Aorta (tissue), 5 donors: ENCODE measurements around the gene GET4. TPM values are rescaled to one million over a fixed set of nuclear protein-coding genes. Genes with fewer than 3 reads are reported as not detected.
A peak's percentile ranks its signal among the peaks of the same experiment; 100 is the strongest.

ENCODE experiments used
- ATAC-seq: fragments of 200-7000 bp; cut with Tn5 transposase; one replicate; pipeline ENCODE4 v1.9.1; 2022; ENCODE audit warnings: moderate library complexity; ENCODE audit not compliant: low FRiP score
- DNase-seq, 2 donors: peaks; one replicate each; pipeline ENCODE4 v3.0.0-alpha.2; 2020
- H3K27ac ChIP-seq, 2 donors: one replicate each; pipeline ENCODE4 v1.5.1; 2013; ENCODE audit warnings: low read length in 2 of 2, mild to moderate bottlenecking in 2 of 2, moderate library complexity in 2 of 2, control low read depth in 1 of 2, inconsistent platforms in 1 of 2, low read depth in 1 of 2
- H3K27me3 ChIP-seq, 2 donors: one replicate each; pipeline ENCODE4 v1.6.1; 2013; ENCODE audit warnings: control low read depth in 1 of 2, low read length in 1 of 2, mild to moderate bottlenecking in 1 of 2, moderate library complexity in 1 of 2; ENCODE audit not compliant: insufficient read depth in 2 of 2, control insufficient read depth in 1 of 2
- H3K36me3 ChIP-seq, 2 donors: one replicate each; pipeline ENCODE4 v1.6.1; 2013; ENCODE audit warnings: control low read depth in 1 of 2, low read length in 1 of 2, mild to moderate bottlenecking in 1 of 2; ENCODE audit not compliant: insufficient read depth in 2 of 2, control insufficient read depth in 1 of 2
- H3K4me1 ChIP-seq, 2 donors: one replicate each; pipeline ENCODE4 v1.6.1; 2013; ENCODE audit warnings: low read length in 2 of 2, control low read depth in 1 of 2, mild to moderate bottlenecking in 1 of 2, moderate library complexity in 1 of 2; ENCODE audit not compliant: insufficient read depth in 2 of 2, control insufficient read depth in 1 of 2
- H3K4me3 ChIP-seq, 2 donors: one replicate each; pipeline ENCODE4 v1.5.1; 2013; ENCODE audit warnings: low read length in 2 of 2, control low read depth in 1 of 2, mild to moderate bottlenecking in 1 of 2
- H3K9me3 ChIP-seq: one replicate; pipeline ENCODE4 v1.6.1; 2013; ENCODE audit warnings: mild to moderate bottlenecking, low read length; ENCODE audit not compliant: control insufficient read depth
- WGBS, 2 donors: extraction: QIAGEN DNeasy Blood & Tissue Kit; methylation state at CpG; one replicate each; pipeline ENCODE4 v1.1.7; 2013; 5-methylcytosine and 5-hydroxymethylcytosine counted together
- intact Hi-C, 2 donors: fragments of 100-400 bp; cut with DNase I; formaldehyde crosslinking; loops; one replicate each; pipeline versions ENCODE4 v1.14.2 to v1.15.0; 2022
- polyA plus RNA-seq, 2 donors: library from polyadenylated mRNA; stranded (reverse); fragments of 200-250 nt; gene quantifications; one replicate each; pipeline ENCODE4 v1.2.3, GENCODE V29; 2013
- total RNA-seq, 2 donors: library from RNA; stranded (reverse); fragmentation: NEBNext Ultra II Directional; extraction: Animal tissue kit (Norgen Biotek cat#: 25700); gene quantifications; one replicate each; pipeline ENCODE4 v1.2.1, GENCODE V29; 2021
- donor health status: healthy with polysubstance abuse.
- donor health status: Bipolar disorder and iron deficiency.
- donor health status: DM: no; HTN: no; CAD: no.
- donor health status: DM: no; HTN: no; CAD: no.
- donor health status: DM: yes; HTN: yes; CAD: no.

Gene GET4
- total and polyA plus RNA-seq, 4 donors: 16.5 to 58.3 (median 21.3) TPM

- H3K4me1 ChIP-seq: no peaks in the 10 kb centered on the region
- no peaks in the 10 kb centered on the region for H3K36me3 ChIP-seq
- H3K9me3 ChIP-seq: no peaks in the 10 kb centered on the region
- WGBS, 2 donors: 44 to 45% methylated on average over 17 of the region's 17 CpGs
- DNase-seq (peak; percentile 37 to 74), ATAC-seq (no peak)
- intact Hi-C loops: no loop called here
- H3K27me3 ChIP-seq: no peaks in the 10 kb centered on the region
- no peak overlapping the region for H3K4me3 ChIP-seq
- no peak overlapping the region for H3K27ac ChIP-seq
Observed at GRCh38 chr7:916291-916941, 40.1 kb downstream of the GET4 start.

GRCh38 chr7:917255-918117 lies 41.1 kb downstream of the GET4 start:
- H3K4me3 ChIP-seq: no peak overlapping the region
- 84 to 88% methylated on average over 28 to 29 of the region's 33 CpGs for WGBS, 2 donors

GRCh38 chr7:918118-918425 lies 41.7 kb downstream of the GET4 start:
- H3K4me1 ChIP-seq: no peaks in the 10 kb centered on the region
- no peaks in the 10 kb centered on the region for H3K27me3 ChIP-seq
- intact Hi-C loops: no loop called here
- no peaks in the 10 kb centered on the region for H3K9me3 ChIP-seq
- no peak overlapping the region for H3K27ac ChIP-seq
- WGBS, 2 donors: 97 to 98% methylated on average over 9 of the region's 9 CpGs
- no peaks in the 10 kb centered on the region for H3K36me3 ChIP-seq
- peak; percentile 35 to 38 for DNase-seq
- ATAC-seq: no peak
- H3K4me3 ChIP-seq: no peak overlapping the region

More at GRCh38 chr7:917255-918117, 41.1 kb downstream of the GET4 start:
- Histone ChIP-seq H3K27me3 (no peaks in the 10 kb centered on the region), H3K36me3 (no peaks in the 10 kb centered on the region), H3K4me1 (no peaks in the 10 kb centered on the region), H3K27ac (no peak overlapping the region), H3K9me3 (no peaks in the 10 kb centered on the region)
- intact Hi-C loops: no loop called here
- ATAC-seq (no peak), DNase-seq (peak; percentile 10 to 53)

- Histone ChIP-seq H3K27ac (no peak overlapping the region), H3K4me3 (no peak overlapping the region), H3K36me3 (no peaks in the 10 kb centered on the region), H3K27me3 (no peaks in the 10 kb centered on the region), H3K4me1 (no peaks in the 10 kb centered on the region), H3K9me3 (no peaks in the 10 kb centered on the region)
- DNase-seq (peak; percentile 48 to 60), ATAC-seq (no peak)
- intact Hi-C loops: no loop called here
- 87 to 93% methylated on average over 17 to 21 of the region's 21 CpGs for WGBS, 2 donors
Observed at GRCh38 chr7:918441-919113, 42.2 kb downstream of the GET4 start.

GRCh38 chr7:919114-919442 lies 42.7 kb downstream of the GET4 start:
- intact Hi-C loops: no loop called here
- peak; percentile 46 to 62 for DNase-seq
- ATAC-seq: no peak
- no peak overlapping the region for H3K27ac ChIP-seq
- no peaks in the 10 kb centered on the region for H3K36me3 ChIP-seq
- no peak overlapping the region for H3K4me3 ChIP-seq
- no peaks in the 10 kb centered on the region for H3K9me3 ChIP-seq
- H3K27me3 ChIP-seq: no peaks in the 10 kb centered on the region
- H3K4me1 ChIP-seq: no peaks in the 10 kb centered on the region
- 92 to 98% methylated on average over 8 to 13 of the region's 13 CpGs for WGBS, 2 donors

GRCh38 chr7:919924-920341 lies 43.6 kb downstream of the GET4 start:
- intact Hi-C loops: no loop called here
- no peak for ATAC-seq

GRCh38 chr7:920351-921070 lies 44.2 kb downstream of the GET4 start:
- no peaks in the 10 kb centered on the region for H3K9me3 ChIP-seq
- H3K4me1 ChIP-seq: no peaks in the 10 kb centered on the region
- DNase-seq: peak; percentile 49 to 67
- H3K36me3 ChIP-seq: no peaks in the 10 kb centered on the region
- H3K27me3 ChIP-seq: no peaks in the 10 kb centered on the region
- intact Hi-C loops: no loop called here
- WGBS, 2 donors: 90% methylated on average over 36 to 40 of the region's 40 CpGs
- H3K4me3 ChIP-seq: no peak overlapping the region
- no peak overlapping the region for H3K27ac ChIP-seq
- ATAC-seq: no peak

More at GRCh38 chr7:919924-920341, 43.6 kb downstream of the GET4 start:
- no peaks in the 10 kb centered on the region for H3K27me3 ChIP-seq
- peak; percentile 47 to 62 for DNase-seq
- no peaks in the 10 kb centered on the region for H3K4me1 ChIP-seq
- no peak overlapping the region for H3K4me3 ChIP-seq
- H3K9me3 ChIP-seq: no peaks in the 10 kb centered on the region
- H3K36me3 ChIP-seq: no peaks in the 10 kb centered on the region
- H3K27ac ChIP-seq: no peak overlapping the region
- 84 to 89% methylated on average over 19 to 26 of the region's 26 CpGs for WGBS, 2 donors

- Histone ChIP-seq H3K4me1 (no peaks in the 10 kb centered on the region), H3K27ac (no peak overlapping the region)
- 95% methylated on average over 15 of the region's 15 CpGs for WGBS, 2 donors
Observed at GRCh38 chr7:921071-921461, 44.7 kb downstream of the GET4 start.

More at GRCh38 chr7:921071-921461, 44.7 kb downstream of the GET4 start:
- intact Hi-C loops: no loop called here
- no peak overlapping the region for H3K4me3 ChIP-seq
- H3K36me3 ChIP-seq: no peaks in the 10 kb centered on the region
- ATAC-seq: no peak
- no peaks in the 10 kb centered on the region for H3K9me3 ChIP-seq
- H3K27me3 ChIP-seq: no peaks in the 10 kb centered on the region
- peak; percentile 45 to 65 for DNase-seq
